ENCODE results near the gene RBMS1.
A peak's percentile ranks its signal among the peaks of the same experiment; 100 is the strongest.

RBMS1 gene

DNA sequence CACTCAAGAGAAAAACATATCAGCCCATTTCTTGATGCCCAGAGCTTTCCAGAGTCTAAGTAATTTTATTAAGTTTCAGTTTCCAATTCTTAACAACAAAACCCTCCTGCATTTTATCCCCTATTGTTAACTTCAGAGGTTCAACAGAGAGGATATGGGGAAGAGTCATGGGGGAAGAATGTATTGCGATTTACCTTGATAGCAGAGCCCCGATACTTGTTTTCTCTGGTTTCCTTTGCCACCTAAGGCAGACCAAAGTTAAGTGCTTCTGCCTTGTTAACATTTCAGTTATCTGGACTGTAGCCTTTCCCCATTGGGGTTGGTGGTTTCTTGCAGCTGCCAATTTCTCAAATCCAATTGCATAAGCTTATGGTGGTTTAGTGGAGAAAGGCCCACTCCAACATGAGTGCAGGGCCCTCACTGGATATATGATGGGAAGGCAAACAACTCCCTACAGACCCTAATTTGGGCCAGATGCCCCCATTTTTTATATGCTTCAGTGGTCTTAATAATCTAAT lies 211.5 kb downstream of the RBMS1 start:
- DNase-seq (ENCODE audit: low read depth in 1 of 2, low spot score in 1 of 2) = peak; percentile 14 to 86
- TF ChIP-seq SPI1 (IDR thresholded peaks at IDR 0.05; ENCODE audit: borderline replicate concordance, low read depth) (no peak), GABPA (IDR thresholded peaks at IDR 0.05; ENCODE audit: low read depth) (no peak), POLR2AphosphoS5 (IDR thresholded peaks at IDR 0.05; ENCODE audit: low read depth) (0 out of 2 replicates have a peak, but pooled peaks have one; percentile 45)
- TF ChIP-seq, protein P1, sequence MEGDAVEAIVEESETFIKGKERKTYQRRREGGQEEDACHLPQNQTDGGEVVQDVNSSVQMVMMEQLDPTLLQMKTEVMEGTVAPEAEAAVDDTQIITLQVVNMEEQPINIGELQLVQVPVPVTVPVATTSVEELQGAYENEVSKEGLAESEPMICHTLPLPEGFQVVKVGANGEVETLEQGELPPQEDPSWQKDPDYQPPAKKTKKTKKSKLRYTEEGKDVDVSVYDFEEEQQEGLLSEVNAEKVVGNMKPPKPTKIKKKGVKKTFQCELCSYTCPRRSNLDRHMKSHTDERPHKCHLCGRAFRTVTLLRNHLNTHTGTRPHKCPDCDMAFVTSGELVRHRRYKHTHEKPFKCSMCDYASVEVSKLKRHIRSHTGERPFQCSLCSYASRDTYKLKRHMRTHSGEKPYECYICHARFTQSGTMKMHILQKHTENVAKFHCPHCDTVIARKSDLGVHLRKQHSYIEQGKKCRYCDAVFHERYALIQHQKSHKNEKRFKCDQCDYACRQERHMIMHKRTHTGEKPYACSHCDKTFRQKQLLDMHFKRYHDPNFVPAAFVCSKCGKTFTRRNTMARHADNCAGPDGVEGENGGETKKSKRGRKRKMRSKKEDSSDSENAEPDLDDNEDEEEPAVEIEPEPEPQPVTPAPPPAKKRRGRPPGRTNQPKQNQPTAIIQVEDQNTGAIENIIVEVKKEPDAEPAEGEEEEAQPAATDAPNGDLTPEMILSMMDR (IDR thresholded peaks at IDR 0.05; ENCODE audit: insufficient read depth, low read length) = no peak
- TF ChIP-seq, protein P2, sequence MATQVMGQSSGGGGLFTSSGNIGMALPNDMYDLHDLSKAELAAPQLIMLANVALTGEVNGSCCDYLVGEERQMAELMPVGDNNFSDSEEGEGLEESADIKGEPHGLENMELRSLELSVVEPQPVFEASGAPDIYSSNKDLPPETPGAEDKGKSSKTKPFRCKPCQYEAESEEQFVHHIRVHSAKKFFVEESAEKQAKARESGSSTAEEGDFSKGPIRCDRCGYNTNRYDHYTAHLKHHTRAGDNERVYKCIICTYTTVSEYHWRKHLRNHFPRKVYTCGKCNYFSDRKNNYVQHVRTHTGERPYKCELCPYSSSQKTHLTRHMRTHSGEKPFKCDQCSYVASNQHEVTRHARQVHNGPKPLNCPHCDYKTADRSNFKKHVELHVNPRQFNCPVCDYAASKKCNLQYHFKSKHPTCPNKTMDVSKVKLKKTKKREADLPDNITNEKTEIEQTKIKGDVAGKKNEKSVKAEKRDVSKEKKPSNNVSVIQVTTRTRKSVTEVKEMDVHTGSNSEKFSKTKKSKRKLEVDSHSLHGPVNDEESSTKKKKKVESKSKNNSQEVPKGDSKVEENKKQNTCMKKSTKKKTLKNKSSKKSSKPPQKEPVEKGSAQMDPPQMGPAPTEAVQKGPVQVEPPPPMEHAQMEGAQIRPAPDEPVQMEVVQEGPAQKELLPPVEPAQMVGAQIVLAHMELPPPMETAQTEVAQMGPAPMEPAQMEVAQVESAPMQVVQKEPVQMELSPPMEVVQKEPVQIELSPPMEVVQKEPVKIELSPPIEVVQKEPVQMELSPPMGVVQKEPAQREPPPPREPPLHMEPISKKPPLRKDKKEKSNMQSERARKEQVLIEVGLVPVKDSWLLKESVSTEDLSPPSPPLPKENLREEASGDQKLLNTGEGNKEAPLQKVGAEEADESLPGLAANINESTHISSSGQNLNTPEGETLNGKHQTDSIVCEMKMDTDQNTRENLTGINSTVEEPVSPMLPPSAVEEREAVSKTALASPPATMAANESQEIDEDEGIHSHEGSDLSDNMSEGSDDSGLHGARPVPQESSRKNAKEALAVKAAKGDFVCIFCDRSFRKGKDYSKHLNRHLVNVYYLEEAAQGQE (IDR thresholded peaks at IDR 0.05; ENCODE audit: insufficient replicate concordance, low read depth) = no peak
- Histone ChIP-seq H3K4me3 (replicated peaks; ENCODE audit: insufficient read depth, low read length) (no peak overlapping the region), H3K27me3 (ENCODE audit: insufficient read depth, poor library complexity, severe bottlenecking) (no peaks in the 10 kb centered on the region), H3K27ac (replicated peaks) (peak overlapping the region; percentile 65)

DNA sequence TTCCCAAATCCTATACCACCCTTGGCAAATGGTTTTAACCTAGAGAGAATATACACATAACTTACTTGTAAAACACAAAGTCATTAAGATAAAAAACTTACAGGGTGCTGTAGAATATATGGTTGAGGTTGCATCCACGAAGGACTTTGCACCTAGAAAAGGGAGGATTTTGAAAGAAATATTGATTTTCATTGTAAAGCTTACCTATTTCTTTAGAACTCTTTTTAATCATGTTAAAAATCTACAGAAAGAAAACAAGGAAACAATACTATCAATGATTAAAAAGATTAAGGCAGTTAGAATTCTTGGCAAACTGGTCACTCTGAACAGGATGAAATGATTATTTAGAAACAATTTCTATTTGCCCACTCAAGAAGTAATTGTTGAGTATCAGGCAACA lies 212.4 kb downstream of the RBMS1 start:
- TF ChIP-seq, protein P2 (IDR thresholded peaks at IDR 0.05; ENCODE audit: insufficient replicate concordance, low read depth) = no peak
- no peak for TF ChIP-seq GABPA (IDR thresholded peaks at IDR 0.05; ENCODE audit: low read depth)
- TF ChIP-seq POLR2AphosphoS5 (IDR thresholded peaks at IDR 0.05; ENCODE audit: low read depth) = no peak
- TF ChIP-seq SPI1 (IDR thresholded peaks at IDR 0.05; ENCODE audit: borderline replicate concordance, low read depth) = no peak
- TF ChIP-seq, protein P1 (IDR thresholded peaks at IDR 0.05; ENCODE audit: insufficient read depth, low read length) = no peak
- Histone ChIP-seq H3K4me3 (replicated peaks; ENCODE audit: insufficient read depth, low read length) (no peak overlapping the region), H3K27ac (replicated peaks) (peak overlapping the region; percentile 65), H3K27me3 (ENCODE audit: insufficient read depth, poor library complexity, severe bottlenecking) (no peaks in the 10 kb centered on the region)
- DNase-seq (ENCODE audit: low read depth in 1 of 2, low spot score in 1 of 2) = no peak

DNA sequence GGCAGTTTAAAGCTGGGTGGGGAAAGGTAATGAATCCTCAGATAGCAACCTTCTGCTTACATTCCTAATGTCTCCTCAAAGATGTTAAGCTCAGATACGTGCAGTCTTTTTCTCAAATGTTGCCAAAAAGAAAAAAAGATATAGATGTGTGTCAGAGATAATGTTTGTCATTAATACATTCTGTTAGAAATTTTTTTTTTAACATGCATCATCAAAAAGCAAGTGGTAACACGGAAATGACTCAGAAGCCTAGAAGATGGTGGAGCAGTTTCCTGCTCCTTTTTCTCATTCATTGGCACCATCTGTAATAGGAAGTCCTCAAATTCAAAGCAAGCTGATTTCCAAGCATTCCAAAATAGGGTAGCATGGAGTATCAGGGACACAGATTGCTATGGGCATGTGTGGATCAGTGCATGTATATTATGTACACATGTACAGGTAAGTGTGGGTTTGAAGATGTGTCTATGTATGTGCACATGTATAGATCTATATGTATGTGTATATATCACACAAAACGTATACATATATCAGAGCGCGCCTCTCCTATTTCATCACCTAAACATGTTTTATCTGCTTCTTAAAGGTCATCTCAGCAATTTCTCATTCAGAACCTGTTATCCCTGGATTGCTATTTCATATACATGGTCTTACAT lies 213.7 kb downstream of the RBMS1 start:
- no peak overlapping the region for H3K4me3 ChIP-seq (replicated peaks; ENCODE audit: insufficient read depth, low read length)
- TF ChIP-seq, protein P1 (IDR thresholded peaks at IDR 0.05; ENCODE audit: insufficient read depth, low read length) = no peak
- TF ChIP-seq SPI1 (IDR thresholded peaks at IDR 0.05; ENCODE audit: borderline replicate concordance, low read depth) = no peak
- no peaks in the 10 kb centered on the region for H3K27me3 ChIP-seq (ENCODE audit: insufficient read depth, poor library complexity, severe bottlenecking)
- no peak overlapping the region for H3K27ac ChIP-seq (replicated peaks)
- no peak for DNase-seq (ENCODE audit: low read depth in 1 of 2, low spot score in 1 of 2)

DNA sequence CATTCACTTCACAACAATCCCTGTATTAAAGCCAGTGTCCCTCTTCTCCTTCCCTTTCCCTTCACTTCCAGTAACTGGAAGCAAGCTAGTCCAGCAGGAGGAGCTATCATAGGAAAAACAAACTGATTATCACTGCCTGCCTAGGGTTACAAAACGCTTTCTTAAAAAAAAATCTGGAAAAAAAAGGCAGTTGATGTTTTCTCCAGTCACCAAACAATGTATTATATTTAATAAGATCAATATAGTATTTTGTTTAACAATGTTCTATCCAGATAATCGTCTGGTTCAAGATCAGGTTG lies 214.8 kb downstream of the RBMS1 start:
- no peak for DNase-seq (ENCODE audit: low read depth in 1 of 2, low spot score in 1 of 2)
- Histone ChIP-seq H3K27me3 (ENCODE audit: insufficient read depth, poor library complexity, severe bottlenecking) (no peaks in the 10 kb centered on the region), H3K4me3 (replicated peaks; ENCODE audit: insufficient read depth, low read length) (no peak overlapping the region), H3K27ac (replicated peaks) (no peak overlapping the region)
- TF ChIP-seq, protein P2 (IDR thresholded peaks at IDR 0.05; ENCODE audit: insufficient replicate concordance, low read depth) = no peak
- TF ChIP-seq, protein P1 (IDR thresholded peaks at IDR 0.05; ENCODE audit: insufficient read depth, low read length) = no peak
- no peak for TF ChIP-seq SPI1 (IDR thresholded peaks at IDR 0.05; ENCODE audit: borderline replicate concordance, low read depth)
- TF ChIP-seq POLR2AphosphoS5 (IDR thresholded peaks at IDR 0.05; ENCODE audit: low read depth) = no peak
- TF ChIP-seq GABPA (IDR thresholded peaks at IDR 0.05; ENCODE audit: low read depth) = no peak

Data from HL-60 (cell line).